Keratinocyte (primary cell): ENCODE measurements around the gene NLRP14. TPM values are rescaled to one million over a fixed set of nuclear protein-coding genes. Genes with fewer than 3 reads are reported as not detected.

Source experiments
- DNase-seq: peaks from one replicate; pipeline ENCODE4 v3.0.0-alpha.2; 2011; ENCODE audit warnings: low read depth, missing footprints, low spot score
- FAIRE-seq: peaks from 2 replicates; lab custom pipeline; 2011; peaks lifted over from hg19 to GRCh38; lab: Jason Lieb, UNC
- H2AFZ ChIP-seq: 2 replicates; pipeline ENCODE4 v1.6.0; 2012; ENCODE audit warnings: low read length, control low read depth, inconsistent platforms; ENCODE audit not compliant: control insufficient read depth
- H3K27ac ChIP-seq: 2 replicates; pipeline ENCODE4 v1.5.1; 2011; ENCODE audit warnings: low read length; ENCODE audit not compliant: control insufficient read depth, insufficient read depth
- H3K27me3 ChIP-seq: 3 replicates; pipeline ENCODE4 v1.6.0; 2011; ENCODE audit warnings: low read length; ENCODE audit not compliant: control insufficient read depth, insufficient read depth; ENCODE audit errors: extremely low read depth
- H3K36me3 ChIP-seq, 2 experiments: 2 replicates in 1 of 2; 3 replicates in 1 of 2; pipeline ENCODE4 v1.5.1; 2011; ENCODE audit warnings: low read length in 2 of 2, mild to moderate bottlenecking in 1 of 2; ENCODE audit not compliant: control insufficient read depth in 2 of 2, insufficient read depth in 2 of 2; ENCODE audit errors: extremely low read depth in 1 of 2
- H3K4me1 ChIP-seq: 3 replicates; pipeline ENCODE4 v1.5.1; 2011; ENCODE audit warnings: low read length; ENCODE audit not compliant: control insufficient read depth, insufficient read depth; ENCODE audit errors: extremely low read depth
- H3K4me2 ChIP-seq: 3 replicates; pipeline ENCODE4 v1.6.0; 2011; ENCODE audit warnings: low read depth, low read length; ENCODE audit not compliant: control insufficient read depth, insufficient read depth; ENCODE audit errors: extremely low read depth
- H3K4me3 ChIP-seq, 3 experiments: fragments of 200-600 bp in 1 of 3; sonication (generic) in 1 of 3; 2 replicates in 2 of 3; 3 replicates in 1 of 3; pipeline ENCODE4 v1.5.1; 2011 to 2016; ENCODE audit warnings: low read length in 3 of 3, mild to moderate bottlenecking in 3 of 3, control low read depth in 2 of 3, inconsistent platforms in 1 of 3, low read depth in 1 of 3, mixed read lengths in 1 of 3, mixed run types in 1 of 3, moderate library complexity in 1 of 3; ENCODE audit not compliant: control insufficient read depth in 2 of 3, insufficient read depth in 2 of 3; ENCODE audit errors: extremely low read depth in 1 of 3
- H3K79me2 ChIP-seq: 2 replicates; pipeline ENCODE4 v1.6.0; 2012; ENCODE audit warnings: low read length; ENCODE audit not compliant: control insufficient read depth, insufficient read depth
- H3K9ac ChIP-seq: 3 replicates; pipeline ENCODE4 v1.6.0; 2011; ENCODE audit warnings: low read length; ENCODE audit not compliant: control insufficient read depth, insufficient read depth; ENCODE audit errors: extremely low read depth
- H3K9me1 ChIP-seq: 3 replicates; pipeline ENCODE4 v1.6.0; 2011; ENCODE audit warnings: low read length; ENCODE audit not compliant: control insufficient read depth, insufficient read depth; ENCODE audit errors: extremely low read depth
- H3K9me3 ChIP-seq: 2 replicates; pipeline ENCODE4 v1.5.1; 2012; ENCODE audit warnings: low read depth, low read length; ENCODE audit not compliant: control insufficient read depth
- H4K20me1 ChIP-seq: 3 replicates; pipeline ENCODE4 v1.6.0; 2011; ENCODE audit warnings: low read length; ENCODE audit not compliant: control insufficient read depth, insufficient read depth; ENCODE audit errors: extremely low read depth
- CTCF ChIP-seq, 3 experiments: IDR thresholded peaks in 1 of 3; conservative IDR thresholded peaks in 1 of 3; optimal IDR thresholded peaks in 1 of 3; 2 replicates in 2 of 3; 3 replicates in 1 of 3; pipeline versions ENCODE3 to v1.5.1; 2011; ENCODE audit warnings: low read length in 3 of 3, mild to moderate bottlenecking in 3 of 3, moderate library complexity in 2 of 3, control low read depth in 1 of 3, inconsistent platforms in 1 of 3; ENCODE audit not compliant: insufficient read depth in 2 of 3; ENCODE audit errors: extremely low read depth in 1 of 3
- EZH2 ChIP-seq: IDR thresholded peaks from one replicate; pipeline ENCODE4 v1.6.1; 2012; ENCODE audit warnings: inconsistent platforms, mild to moderate bottlenecking, low read length, moderate library complexity
- dilution Hi-C: fragments of 300-500 bp; cut with MboI; formaldehyde crosslinking; loops from one replicate; pipeline ENCODE4 v1.7.0; 2020; ENCODE audit warnings: low sequenced_read_pairs; ENCODE audit not compliant: extremely low pct_ligation_motif_present
- polyA plus RNA-seq, 5 experiments: library from polyadenylated mRNA; depleted of rRNA in 3 of 5; stranded (reverse) in 3 of 5; stranded (forward) in 1 of 5; unstranded in 1 of 5; fragments of >200 nt; gene quantifications; 1 replicate in 1 of 5; 2 replicates in 3 of 5; 3 replicates in 1 of 5; pipeline versions ENCODE4 v1.2.1 to v1.2.3, GENCODE V29; 2011 to 2012; ENCODE audit warnings: missing spikeins in 2 of 5, low read depth in 1 of 5, low replicate concordance in 1 of 5

Gene NLRP14
- polyA plus RNA-seq, 1 donor (not counting 4 experiments of a cell fraction or from before 2014, with no cell fraction given): 0.03 TPM

- Histone ChIP-seq H3K27ac (no peak overlapping the region), H3K9me3 (no peaks in the 10 kb centered on the region), H2AFZ (no peak overlapping the region), H3K9me1 (no peaks in the 10 kb centered on the region), H3K4me2 (no peak overlapping the region), H3K36me3 (no peaks in the 10 kb centered on the region), H3K27me3 (no peaks in the 10 kb centered on the region), H4K20me1 (no peaks in the 10 kb centered on the region), H3K9ac (no peak overlapping the region), H3K4me1 (peaks cover 4% of the 10 kb centered on the region), H3K4me3 (no peak overlapping the region), H3K79me2 (no peaks in the 10 kb centered on the region)
- TF ChIP-seq CTCF (optimal IDR thresholded peaks at IDR 0.05 in 1 of 3, IDR thresholded peaks at IDR 0.05 in 1 of 3, conservative IDR thresholded peaks at IDR 0.05 in 1 of 3; ENCODE audit: extremely low read depth in 1 of 3, insufficient read depth in 2 of 3, low read length in 3 of 3): no peak
- TF ChIP-seq EZH2: no peak
- DNase-seq (no peak), FAIRE-seq (no peak)
- dilution Hi-C loops: no loop called here
Observed at GRCh38 chr11:7116370-7116769, 96.1 kb downstream of the NLRP14 start.

Other genes starting within 250 kb of the NLRP14 start
- gene OR2AG2, start 248.5 kb upstream of the NLRP14 start, polyA plus RNA-seq: 0.04 to 0.11 TPM (median 0.08 TPM) in 3 replicates
- gene OR2AG1, start 237.5 kb upstream of the NLRP14 start, polyA plus RNA-seq: not detected in 3 replicates
- gene OR6A2, start 220.8 kb upstream of the NLRP14 start, polyA plus RNA-seq: 0.05 to 0.09 TPM in 2 of 3 replicates, not detected in the other
- gene OR10A5, start 174.8 kb upstream of the NLRP14 start, polyA plus RNA-seq: not detected in 3 replicates
- gene OR10A2, start 157.4 kb upstream of the NLRP14 start, polyA plus RNA-seq: not detected in 3 replicates
- not detected in 3 replicates for gene OR10A4, start 143.9 kb upstream of the NLRP14 start, polyA plus RNA-seq
- gene OR2D2, start 128.0 kb upstream of the NLRP14 start, polyA plus RNA-seq: 0.10 to 0.14 TPM in 2 of 3 replicates, not detected in the other
- gene OR2D3, start 99.5 kb upstream of the NLRP14 start, polyA plus RNA-seq: not detected in 3 replicates
- 3.3 to 6.1 TPM (median 5.3 TPM) in 3 replicates for gene ZNF215, start 94.1 kb upstream of the NLRP14 start, polyA plus RNA-seq
- 0.89 to 1.1 TPM (median 0.95 TPM) in 3 replicates for gene ZNF214, start 133 bp upstream of the NLRP14 start, polyA plus RNA-seq
- gene RBMXL2, start 68.5 kb downstream of the NLRP14 start, polyA plus RNA-seq: not detected in 3 replicates
- not detected in 3 replicates for gene SYT9, start 231.4 kb downstream of the NLRP14 start, polyA plus RNA-seq